Measurements from ENCODE around the gene MAGEF1. TPM values are rescaled to one million over a fixed set of nuclear protein-coding genes. Genes with fewer than 3 reads are reported as not detected.

Gene MAGEF1
- total and polyA plus RNA-seq, 10 donors, result 16.5 to 42.1 (median 20.8) TPM

DNA sequence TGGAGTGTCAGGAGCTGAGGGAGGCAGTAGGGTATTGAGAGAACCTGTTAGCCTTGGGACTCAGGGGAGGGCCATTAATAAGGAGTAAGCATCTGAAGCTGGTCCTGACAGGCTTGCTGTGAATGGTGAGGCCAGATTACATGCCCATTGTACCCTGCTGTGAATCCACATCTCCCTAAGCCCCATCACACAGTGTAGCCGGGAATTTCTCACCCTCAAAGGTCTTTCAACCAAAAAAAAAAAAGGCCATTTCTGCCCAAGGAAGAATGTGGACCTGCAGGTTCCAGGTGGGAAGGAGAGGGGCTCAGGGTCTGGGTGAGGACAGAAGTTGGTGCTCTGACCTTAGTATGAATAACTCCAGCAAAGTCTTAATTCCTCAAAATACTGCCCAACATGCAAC is 37.2 kb downstream of the MAGEF1 start:
- 60 to 96% (median 79%) methylated on average over 1 of the region's 1 CpG for WGBS, 5 donors
- no peaks in the 10 kb centered on the region for H3K27me3 ChIP-seq (replicated peaks in 1 of 7)
- intact Hi-C loops (cut with DNase I; ENCODE audit: low total_unique reads), result no loop called here
- H3K9me3 ChIP-seq, result no peaks in the 10 kb centered on the region
- no peaks in the 10 kb centered on the region for H3K36me3 ChIP-seq
- no peak overlapping the region for H3K4me3 ChIP-seq
- H3K4me1 ChIP-seq, result peaks cover 5 to 38% (median 29%) of the 10 kb centered on the region in 6 donors
- no peak overlapping the region for H3K27ac ChIP-seq
- no peak for DNase-seq
- TF ChIP-seq, protein P1, sequence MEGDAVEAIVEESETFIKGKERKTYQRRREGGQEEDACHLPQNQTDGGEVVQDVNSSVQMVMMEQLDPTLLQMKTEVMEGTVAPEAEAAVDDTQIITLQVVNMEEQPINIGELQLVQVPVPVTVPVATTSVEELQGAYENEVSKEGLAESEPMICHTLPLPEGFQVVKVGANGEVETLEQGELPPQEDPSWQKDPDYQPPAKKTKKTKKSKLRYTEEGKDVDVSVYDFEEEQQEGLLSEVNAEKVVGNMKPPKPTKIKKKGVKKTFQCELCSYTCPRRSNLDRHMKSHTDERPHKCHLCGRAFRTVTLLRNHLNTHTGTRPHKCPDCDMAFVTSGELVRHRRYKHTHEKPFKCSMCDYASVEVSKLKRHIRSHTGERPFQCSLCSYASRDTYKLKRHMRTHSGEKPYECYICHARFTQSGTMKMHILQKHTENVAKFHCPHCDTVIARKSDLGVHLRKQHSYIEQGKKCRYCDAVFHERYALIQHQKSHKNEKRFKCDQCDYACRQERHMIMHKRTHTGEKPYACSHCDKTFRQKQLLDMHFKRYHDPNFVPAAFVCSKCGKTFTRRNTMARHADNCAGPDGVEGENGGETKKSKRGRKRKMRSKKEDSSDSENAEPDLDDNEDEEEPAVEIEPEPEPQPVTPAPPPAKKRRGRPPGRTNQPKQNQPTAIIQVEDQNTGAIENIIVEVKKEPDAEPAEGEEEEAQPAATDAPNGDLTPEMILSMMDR (IDR thresholded peaks at IDR 0.05 in 8 of 11, conservative IDR thresholded peaks at IDR 0.05 in 3 of 11), result no peak
- TF ChIP-seq POLR2A (IDR thresholded peaks at IDR 0.05), result no peak
- TF ChIP-seq POLR2AphosphoS5 (IDR thresholded peaks at IDR 0.05), result no peak

DNA sequence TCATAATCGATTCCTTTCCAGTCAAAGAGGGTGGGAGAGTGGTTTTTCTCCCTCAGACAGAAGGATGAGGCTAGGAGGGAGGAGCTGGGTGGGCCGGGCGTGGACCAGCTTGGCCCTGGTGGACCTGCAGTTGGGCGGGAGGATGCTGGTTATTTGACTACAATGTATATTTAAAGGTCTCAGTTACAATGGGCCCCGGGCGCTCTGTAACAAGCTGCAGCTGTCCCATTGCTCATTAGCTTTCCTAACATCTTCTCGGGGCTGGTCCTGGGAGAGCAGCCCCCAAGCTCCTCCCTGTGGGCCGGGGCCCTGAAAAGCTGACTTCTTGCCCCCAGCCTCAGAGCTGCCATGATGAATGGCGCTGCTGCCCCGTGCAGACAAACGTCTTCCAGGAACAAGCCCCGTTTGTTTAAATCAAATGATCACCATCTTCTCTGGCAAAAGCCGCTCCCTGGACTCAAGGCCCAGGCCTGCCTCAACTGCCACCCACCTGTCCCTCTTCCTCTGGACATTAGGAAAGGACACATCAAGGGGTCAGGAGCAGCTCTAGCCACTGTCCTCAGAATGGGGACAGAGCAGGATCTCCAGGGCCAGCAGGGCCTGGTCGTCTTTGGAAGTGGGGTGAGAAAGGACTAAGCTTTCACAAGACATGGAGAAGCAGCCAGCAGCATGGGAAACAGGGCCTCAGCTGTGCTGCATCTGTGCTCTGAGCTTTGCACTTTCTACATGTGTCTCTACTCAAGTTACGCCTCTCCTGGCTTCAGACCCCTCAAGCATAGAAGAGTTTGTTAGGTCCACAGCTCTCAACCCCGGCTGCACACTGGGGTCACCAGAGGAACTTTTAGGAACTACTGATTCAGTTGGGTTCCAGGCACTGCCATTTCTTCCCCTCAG is 38.6 kb downstream of the MAGEF1 start:
- intact Hi-C loops (cut with DNase I; ENCODE audit: low total_unique reads), result no loop called here
- H3K9me3 ChIP-seq, result no peaks in the 10 kb centered on the region

GRCh38 chr3:184672335-184672734 is 39.5 kb downstream of the MAGEF1 start:
- no peaks in the 10 kb centered on the region for H3K36me3 ChIP-seq
- no peaks in the 10 kb centered on the region for H3K27me3 ChIP-seq (replicated peaks in 1 of 7)
- no peaks in the 10 kb centered on the region for H3K9me3 ChIP-seq
- intact Hi-C loops (cut with DNase I; ENCODE audit: low total_unique reads), result no loop called here
- H3K4me3 ChIP-seq, result no peak overlapping the region
- DNase-seq, result no peak
- H3K27ac ChIP-seq, result no peak overlapping the region
- peaks cover 2 to 15% (median 10%) of the 10 kb centered on the region in 6 donors for H3K4me1 ChIP-seq
- TF ChIP-seq, protein P1 (IDR thresholded peaks at IDR 0.05 in 8 of 11, conservative IDR thresholded peaks at IDR 0.05 in 3 of 11), result no peak
- TF ChIP-seq POLR2AphosphoS5 (IDR thresholded peaks at IDR 0.05), result no peak
- TF ChIP-seq POLR2A (IDR thresholded peaks at IDR 0.05), result no peak
- WGBS, 5 donors, result 78 to 96% (median 84%) methylated on average over 7 to 9 of the region's 9 CpGs

More for the DNA sequence above, 38.6 kb downstream of the MAGEF1 start:
- H3K27ac ChIP-seq, result no peak overlapping the region
- H3K36me3 ChIP-seq, result no peaks in the 10 kb centered on the region
- H3K4me1 ChIP-seq, result peaks cover 5 to 24% (median 19%) of the 10 kb centered on the region in 6 donors
- 81 to 90% (median 87%) methylated on average over 15 to 16 of the region's 16 CpGs for WGBS, 5 donors
- no peak for DNase-seq
- no peak overlapping the region for H3K4me3 ChIP-seq
- no peaks in the 10 kb centered on the region for H3K27me3 ChIP-seq (replicated peaks in 1 of 7)
- TF ChIP-seq POLR2A (IDR thresholded peaks at IDR 0.05) (no peak), POLR2AphosphoS5 (IDR thresholded peaks at IDR 0.05) (no peak)
- TF ChIP-seq, protein P1 (IDR thresholded peaks at IDR 0.05 in 8 of 11, conservative IDR thresholded peaks at IDR 0.05 in 3 of 11), result no peak

- Histone ChIP-seq H3K36me3 (no peaks in the 10 kb centered on the region), H3K4me3 (no peak overlapping the region), H3K27me3 (replicated peaks in 1 of 7) (no peaks in the 10 kb centered on the region), H3K4me1 (peaks cover 0 to 6% (median 0%) of the 10 kb centered on the region in 6 donors), H3K27ac (no peak overlapping the region), H3K9me3 (no peaks in the 10 kb centered on the region)
- DNase-seq, result no peak
- TF ChIP-seq POLR2A (IDR thresholded peaks at IDR 0.05) (no peak), POLR2AphosphoS5 (IDR thresholded peaks at IDR 0.05) (no peak)
- TF ChIP-seq, protein P1 (IDR thresholded peaks at IDR 0.05 in 8 of 11, conservative IDR thresholded peaks at IDR 0.05 in 3 of 11), result no peak
- intact Hi-C loops (cut with DNase I; ENCODE audit: low total_unique reads), result no loop called here
- WGBS, 5 donors, result 75 to 91% (median 79%) methylated on average over 10 to 11 of the region's 11 CpGs
Observed at GRCh38 chr3:184670091-184670602, 41.7 kb downstream of the MAGEF1 start.
